ENCODE data around the gene MYRIP.

The MYRIP gene

GRCh38 chr3:40189118-40189517 is 379.7 kb downstream of the MYRIP start:
- no peak for DNase-seq (ENCODE audit: low spot score)

GRCh38 chr3:40190056-40190455 is 380.6 kb downstream of the MYRIP start:
- DNase-seq (ENCODE audit: low spot score), result no peak

- no peak for DNase-seq (ENCODE audit: low spot score)
These were observed 381.8 kb downstream of the MYRIP start for GRCh38 chr3:40191251-40191650.

GRCh38 chr3:40191850-40192448 is 382.5 kb downstream of the MYRIP start:
- DNase-seq (ENCODE audit: low spot score), result peak; percentile 70

- no peak for DNase-seq (ENCODE audit: low spot score)
These were observed 383.2 kb downstream of the MYRIP start for GRCh38 chr3:40192628-40193027.

- DNase-seq (ENCODE audit: low spot score), result no peak
These were observed 387.6 kb downstream of the MYRIP start for GRCh38 chr3:40196966-40197365.

DNA sequence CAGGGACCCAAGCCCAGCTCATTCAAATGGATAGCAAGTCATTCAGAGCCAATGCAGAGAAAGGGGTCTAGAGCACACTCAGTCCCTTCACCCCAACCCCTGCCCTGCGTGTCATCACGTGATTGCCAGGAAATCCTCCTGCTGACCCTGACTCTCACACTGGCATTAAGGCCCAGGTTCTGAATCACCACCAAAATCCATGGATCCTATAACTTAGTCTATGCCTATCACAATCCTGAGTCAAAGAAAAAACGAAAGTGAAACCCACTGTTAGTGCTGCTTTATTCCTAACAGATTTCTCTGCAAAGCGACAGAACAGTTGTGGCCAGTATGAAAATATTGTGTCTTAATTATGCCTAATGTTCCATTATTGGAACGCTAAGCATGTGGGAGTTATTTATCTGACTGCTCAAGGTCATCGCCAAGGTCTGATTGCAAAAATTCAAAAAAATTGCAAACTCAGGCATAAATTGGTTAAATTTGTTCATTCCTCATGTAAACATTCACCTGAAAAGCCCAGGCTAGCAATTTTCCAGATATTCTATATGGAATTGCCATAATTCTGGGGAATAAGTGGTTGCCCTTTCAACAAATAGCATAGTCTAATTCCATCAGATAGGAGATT is 391.4 kb downstream of the MYRIP start:
- DNase-seq (ENCODE audit: low spot score), result no peak

- DNase-seq (ENCODE audit: low spot score), result no peak
These were observed 392.4 kb downstream of the MYRIP start for GRCh38 chr3:40201770-40202169.

DNA sequence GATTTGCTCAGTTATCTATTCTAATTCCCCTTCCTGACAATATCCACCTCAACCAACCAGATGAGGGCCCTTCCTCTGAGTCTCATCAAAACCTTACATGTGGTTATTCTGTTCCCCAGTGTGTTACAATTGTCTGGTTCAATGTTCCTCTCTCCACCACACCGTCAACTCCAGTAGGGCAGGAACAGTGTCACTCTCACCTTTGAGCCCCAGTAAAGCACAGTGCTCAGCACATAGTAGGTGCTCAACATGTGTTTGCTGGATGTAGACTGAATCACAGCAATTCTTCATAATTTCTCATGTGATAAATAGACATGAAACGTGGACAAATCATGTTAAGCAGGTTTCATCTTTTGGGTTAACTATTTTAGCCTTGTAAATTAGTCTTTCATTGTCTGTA is 397.1 kb downstream of the MYRIP start:
- DNase-seq (ENCODE audit: low spot score), result no peak

DNA sequence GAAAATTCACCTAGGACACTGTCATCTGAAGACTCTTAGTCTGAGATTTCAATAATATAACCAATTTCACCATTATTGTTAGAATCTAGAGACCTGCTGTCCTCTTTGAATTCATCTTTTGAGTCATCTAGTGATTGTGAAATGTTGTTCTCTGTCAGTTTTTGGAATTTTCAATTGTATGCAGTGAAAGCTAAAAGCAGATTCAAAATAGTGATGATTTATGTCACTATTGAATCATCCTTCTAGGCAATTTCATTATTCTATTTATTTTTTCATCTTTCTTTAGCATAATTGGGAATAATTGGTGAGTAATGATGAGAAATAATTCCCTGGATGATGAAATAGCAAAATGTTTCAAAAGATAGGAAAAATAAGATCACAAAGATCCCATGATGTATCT is 398.4 kb downstream of the MYRIP start:
- DNase-seq (ENCODE audit: low spot score), result no peak

- no peak for DNase-seq (ENCODE audit: low spot score)
These were observed 398.8 kb downstream of the MYRIP start for GRCh38 chr3:40208251-40208650.

GRCh38 chr3:40211579-40211978 is 402.2 kb downstream of the MYRIP start:
- DNase-seq (ENCODE audit: low spot score), result no peak

DNA sequence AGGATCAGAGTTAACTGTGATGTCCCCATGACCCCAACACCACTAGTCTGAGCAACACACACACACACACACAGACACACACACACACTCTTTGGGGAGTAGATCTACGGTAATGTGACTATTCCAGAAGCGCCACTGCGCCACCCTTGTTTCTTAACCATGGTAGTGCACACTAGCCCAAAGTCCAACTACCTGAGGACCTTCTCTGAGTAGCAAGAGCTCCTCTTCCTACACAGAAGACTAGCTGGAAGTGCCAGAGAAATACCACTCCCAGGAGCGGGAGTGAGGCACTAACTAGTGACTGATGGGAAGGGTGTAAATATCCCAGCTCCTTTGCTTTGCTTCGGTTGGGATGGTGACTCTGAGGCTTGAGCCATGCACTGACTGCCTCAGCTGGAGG is 404.1 kb downstream of the MYRIP start:
- no peak for DNase-seq (ENCODE audit: low spot score)

- no peak for DNase-seq (ENCODE audit: low spot score)
These were observed 405.6 kb downstream of the MYRIP start for GRCh38 chr3:40215015-40215414.

DNA sequence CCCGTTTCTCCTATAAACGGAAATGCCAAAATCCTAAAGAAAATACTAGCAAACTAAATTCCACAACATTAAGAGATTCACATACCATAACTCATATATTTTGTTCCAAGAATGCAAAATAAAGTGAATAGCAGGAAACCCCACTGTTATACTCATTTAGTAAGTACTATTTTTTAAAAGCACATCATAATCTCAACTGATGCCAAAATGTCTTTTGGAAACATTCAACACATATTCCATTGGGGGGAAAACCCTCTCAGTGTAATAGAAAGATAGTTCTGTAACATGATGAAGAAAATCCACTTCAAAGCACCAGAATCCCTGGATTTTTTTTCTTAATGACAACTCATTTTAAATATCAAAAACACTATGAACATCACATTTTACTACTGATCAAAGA is 407.1 kb downstream of the MYRIP start:
- DNase-seq (ENCODE audit: low spot score), result no peak

DNA sequence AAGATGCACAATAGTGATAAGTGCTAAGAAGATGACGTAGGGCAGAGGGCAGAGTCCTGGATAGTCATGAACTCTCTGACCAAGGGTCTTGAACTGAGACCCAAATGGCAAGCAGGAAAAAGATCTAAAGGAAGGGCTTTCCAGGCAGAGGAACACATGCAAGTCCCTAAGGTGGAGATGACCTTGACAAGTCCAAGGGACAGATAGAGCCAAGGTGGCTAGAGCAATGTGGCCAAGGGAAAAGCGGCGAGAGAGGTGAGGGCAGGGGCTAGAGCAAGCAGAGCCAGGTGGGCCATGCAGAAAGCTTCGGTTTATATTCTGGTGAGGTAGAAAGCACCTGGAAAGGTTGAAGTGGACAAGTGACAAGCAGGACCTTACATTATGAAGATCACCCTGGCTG is 414.4 kb downstream of the MYRIP start:
- no peak for DNase-seq (ENCODE audit: low spot score)

- no peak for DNase-seq (ENCODE audit: low spot score)
These were observed 415.5 kb downstream of the MYRIP start for GRCh38 chr3:40224796-40225515.

DNA sequence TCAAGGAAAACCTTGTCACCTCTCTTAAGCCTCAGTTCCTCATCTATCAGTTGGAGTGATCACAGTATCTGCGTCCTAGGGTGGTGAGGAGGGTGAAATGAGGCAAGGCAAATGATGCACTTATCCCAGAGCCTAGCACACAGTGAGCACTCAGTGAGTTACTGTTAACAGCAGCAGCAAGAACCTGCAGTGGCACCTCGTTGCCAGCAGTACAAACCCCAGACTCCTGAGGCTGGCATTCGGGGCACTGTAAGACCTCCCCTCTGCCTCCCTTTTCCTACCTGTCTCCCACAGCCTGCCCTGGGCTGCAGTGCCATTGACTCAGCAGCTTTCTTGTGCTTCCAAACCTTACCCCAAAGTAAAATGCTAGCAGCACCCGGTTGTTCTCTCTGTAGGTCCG is 417.2 kb downstream of the MYRIP start:
- no peak for DNase-seq (ENCODE audit: low spot score)

DNA sequence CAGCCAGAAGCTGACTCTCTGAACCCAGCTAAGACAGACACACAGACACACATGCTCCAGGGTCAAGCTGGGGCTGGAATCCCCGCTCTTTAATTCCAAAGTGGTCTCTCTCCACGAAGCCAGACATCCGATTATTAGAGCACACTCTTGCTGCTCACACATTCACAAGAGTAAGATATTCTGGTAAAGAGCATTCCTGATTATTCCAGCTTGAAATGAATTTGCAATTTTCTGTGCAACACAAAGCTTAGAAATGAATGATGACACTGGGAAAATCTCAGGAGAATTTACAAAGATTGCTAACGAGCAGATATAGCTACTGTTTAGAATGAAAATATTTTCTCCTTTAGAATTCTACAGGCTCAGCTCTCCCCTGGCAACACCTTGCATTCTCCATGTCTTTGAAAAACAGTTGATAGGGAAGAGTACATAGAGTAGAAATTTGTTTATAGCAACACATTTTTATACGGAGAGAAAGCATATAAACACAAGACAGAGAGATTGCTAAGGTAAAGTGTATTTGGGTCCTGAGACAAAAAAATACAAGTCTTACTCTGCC is 419.5 kb downstream of the MYRIP start:
- no peak for DNase-seq (ENCODE audit: low spot score)

GRCh38 chr3:40229386-40229785 is 420.0 kb downstream of the MYRIP start:
- no peak for DNase-seq (ENCODE audit: low spot score)

- no peak for DNase-seq (ENCODE audit: low spot score)
These were observed 420.6 kb downstream of the MYRIP start for GRCh38 chr3:40229963-40230362.

DNA sequence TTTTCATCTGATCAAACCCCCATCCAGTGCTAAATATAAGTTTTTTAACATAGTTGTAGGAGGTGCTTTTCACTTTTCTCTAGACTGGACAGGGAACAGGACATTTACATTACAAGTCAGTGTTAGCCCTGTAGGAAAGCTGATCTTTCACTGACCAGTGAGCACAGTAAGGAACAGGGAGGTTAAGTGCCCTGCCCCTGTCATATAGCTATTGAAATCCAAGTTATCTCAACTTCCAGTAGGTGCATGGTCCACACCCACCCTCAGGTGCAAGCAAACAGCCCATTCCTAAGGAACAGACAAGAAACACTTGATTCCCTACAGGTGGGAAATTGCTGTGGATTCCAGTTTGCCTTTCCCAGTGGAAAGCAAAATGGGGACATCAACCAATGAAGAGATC is 421.0 kb downstream of the MYRIP start:
- DNase-seq (ENCODE audit: low spot score), result no peak

DNA sequence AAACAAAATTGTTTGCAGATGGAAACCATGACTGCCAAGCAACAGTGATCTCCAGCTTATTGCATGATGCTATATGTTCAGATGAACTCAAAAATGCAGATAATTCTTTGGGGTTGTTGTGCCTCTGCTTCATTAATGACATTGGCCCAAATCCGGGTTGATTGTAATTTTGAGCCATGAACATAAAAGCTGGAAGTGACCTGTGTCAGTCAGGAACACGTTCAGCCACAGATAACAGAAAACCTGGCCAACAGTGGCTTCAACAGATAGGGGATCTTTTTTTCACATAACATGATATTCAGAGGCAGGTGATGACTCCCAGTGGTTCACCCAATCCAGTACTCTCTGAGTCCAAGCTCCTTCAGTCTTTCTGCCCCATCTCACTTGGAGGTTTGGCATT is 423.2 kb downstream of the MYRIP start:
- no peak for DNase-seq (ENCODE audit: low spot score)
